BE2C (cell line): ENCODE results near the gene ANKRD40.
"Not testable (repeated sequence)": the region's sequence is repeated elsewhere in the genome, so short reads cannot be mapped to it uniquely, and the experiment has no call there.

Experiments used
- DNase-seq: peaks from one replicate; pipeline ENCODE4 v3.0.0-alpha.2; 2020
- H3K27me3 ChIP-seq: fragments of 250-450 bp; sonication (Bioruptor Pico); 2 replicates; pipeline ENCODE4 v1.5.1; 2020; ENCODE audit warnings: mild to moderate bottlenecking
- H3K36me3 ChIP-seq: fragments of 250-450 bp; sonication (Bioruptor Pico); 2 replicates; pipeline ENCODE4 v1.5.1; 2020; ENCODE audit warnings: mild to moderate bottlenecking
- H3K4me1 ChIP-seq: fragments of 250-450 bp; sonication (Bioruptor Pico); 2 replicates; pipeline ENCODE4 v1.5.1; 2020
- H3K4me3 ChIP-seq: 2 replicates; pipeline ENCODE4 v1.5.1; 2011; ENCODE audit warnings: low read depth, low read length
- H3K9me3 ChIP-seq: fragments of 250-450 bp; sonication (Bioruptor Pico); 2 replicates; pipeline ENCODE4 v1.5.1; 2020
- CTCF ChIP-seq: IDR thresholded peaks from 2 replicates; pipeline ENCODE4 v1.5.1; 2012; ENCODE audit warnings: mild to moderate bottlenecking, low read depth, low read length

ANKRD40 gene

GRCh38 chr17:50712641-50713040 lies 4.9 kb upstream of the ANKRD40 start:
- no peak for DNase-seq
- TF ChIP-seq CTCF: no peak

GRCh38 chr17:50710650-50711049 lies 2.9 kb upstream of the ANKRD40 start:
- H3K9me3 ChIP-seq: no peaks in the 10 kb centered on the region
- H3K36me3 ChIP-seq: peaks cover 6% of the 10 kb centered on the region
- TF ChIP-seq CTCF: no peak
- peaks cover 5% of the 10 kb centered on the region for H3K4me1 ChIP-seq
- no peak overlapping the region for H3K4me3 ChIP-seq
- DNase-seq: no peak
- no peaks in the 10 kb centered on the region for H3K27me3 ChIP-seq

More at GRCh38 chr17:50712641-50713040, 4.9 kb upstream of the ANKRD40 start:
- no peaks in the 10 kb centered on the region for H3K27me3 ChIP-seq
- no peaks in the 10 kb centered on the region for H3K36me3 ChIP-seq
- H3K4me1 ChIP-seq: peaks cover 11% of the 10 kb centered on the region
- no peaks in the 10 kb centered on the region for H3K9me3 ChIP-seq
- H3K4me3 ChIP-seq: no peak overlapping the region

- H3K9me3 ChIP-seq: no peaks in the 10 kb centered on the region
- no peak for TF ChIP-seq CTCF
- no peak for DNase-seq
- H3K27me3 ChIP-seq: no peaks in the 10 kb centered on the region
- no peak overlapping the region for H3K4me3 ChIP-seq
- H3K36me3 ChIP-seq: peaks cover 8% of the 10 kb centered on the region
- peaks cover 4% of the 10 kb centered on the region for H3K4me1 ChIP-seq
Measured at GRCh38 chr17:50710025-50710424, 2.3 kb upstream of the ANKRD40 start.

- not testable (repeated sequence) for H3K9me3 ChIP-seq
- H3K4me3 ChIP-seq: peak overlapping the region; percentile 89
Measured at GRCh38 chr17:50709053-50709452, 1.3 kb upstream of the ANKRD40 start.

GRCh38 chr17:50708050-50709000 lies 611 bp upstream of the ANKRD40 start:
- Histone ChIP-seq H3K4me3 (peak overlapping the region; percentile 89), H3K27me3 (no peaks in the 10 kb centered on the region), H3K36me3 (peaks cover 18% of the 10 kb centered on the region), H3K4me1 (peaks cover 4% of the 10 kb centered on the region), H3K9me3 (no peaks in the 10 kb centered on the region)
- DNase-seq: no peak
- no peak for TF ChIP-seq CTCF

More at GRCh38 chr17:50709053-50709452, 1.3 kb upstream of the ANKRD40 start:
- peaks cover 13% of the 10 kb centered on the region for H3K36me3 ChIP-seq
- DNase-seq, H3K4me1 ChIP-seq, H3K27me3 ChIP-seq: not testable (repeated sequence)

- no peak for TF ChIP-seq CTCF
- Histone ChIP-seq H3K27me3 (no peaks in the 10 kb centered on the region), H3K4me3 (no peak overlapping the region), H3K9me3 (no peaks in the 10 kb centered on the region), H3K36me3 (peaks cover 51% of the 10 kb centered on the region), H3K4me1 (no peaks in the 10 kb centered on the region)
- DNase-seq: no peak
Measured at GRCh38 chr17:50703162-50703561, 4.6 kb downstream of the ANKRD40 start.
